ENCODE results near the gene PTPRN2. TPM values are rescaled to one million over a fixed set of nuclear protein-coding genes. Genes with fewer than 3 reads are reported as not detected.

PTPRN2 gene
- total and polyA plus RNA-seq, 2 of the 8 experiments (the other 6 are each of a cell fraction or from before 2014, with no cell fraction given), result 2.6 to 4.5 TPM

DNA sequence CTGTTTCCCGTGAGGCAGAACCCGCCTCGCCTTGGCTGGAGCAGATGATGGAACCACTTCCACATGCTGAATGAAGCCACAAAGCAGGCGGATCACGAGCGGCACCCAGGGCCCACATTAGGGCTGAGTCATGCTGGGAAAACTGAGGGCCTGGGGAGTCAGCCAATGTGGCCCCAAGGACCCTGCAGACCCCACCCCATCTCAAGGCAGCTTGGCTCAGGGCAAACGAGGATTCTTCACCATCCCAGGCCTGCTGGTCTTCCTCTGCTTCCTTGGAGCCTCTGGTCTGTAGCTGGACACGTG, 762.9 kb downstream of the PTPRN2 start:
- POLR2A ChIA-PET (ENCODE audit: partially characterized antibody), result no interaction called here
- no peak for TF ChIP-seq GTF2F1 (IDR thresholded peaks at IDR 0.05; ENCODE audit: borderline replicate concordance, low read depth, low read length)
- no peak for TF ChIP-seq TBP (IDR thresholded peaks at IDR 0.05; ENCODE audit: low read depth, low read length)
- TF ChIP-seq NANOG (IDR thresholded peaks at IDR 0.05; ENCODE audit: insufficient read depth, low read depth, low read length, poor library complexity, severe bottlenecking), result no peak
- TF ChIP-seq CEBPB (IDR thresholded peaks at IDR 0.05; ENCODE audit: low read depth, low read length), result no peak
- TF ChIP-seq EGR1 (IDR thresholded peaks at IDR 0.05; ENCODE audit: borderline replicate concordance, low read depth, low read length), result no peak
- no peak for TF ChIP-seq EZH2 (IDR thresholded peaks at IDR 0.05; ENCODE audit: low read depth, low read length, severe bottlenecking)

More for the DNA sequence above, 762.9 kb downstream of the PTPRN2 start:
- H2BK15ac ChIP-seq (ENCODE audit: low read length), result no peak overlapping the region
- H3K9me3 ChIP-seq (ENCODE audit: insufficient read depth in 2 of 2, low read depth in 1 of 2, low read length in 1 of 2), result 0 out of 4 replicates have a peak, but pooled peaks cover 0 to 2% of the 10 kb centered on the region in 2 experiments
- no peak overlapping the region for H2BK5ac ChIP-seq (ENCODE audit: low read depth, low read length)
- H3K23me2 ChIP-seq (ENCODE audit: low read depth, low read length), result peaks cover 20% of the 10 kb centered on the region; the same call in 1 of the 2 replicates
- no peak overlapping the region for H3K27ac ChIP-seq (ENCODE audit: low read depth, low read length)
- CTCF ChIA-PET (ENCODE audit: partially characterized antibody), result interaction anchor here (1.0 to 1.4 kb wide), 3 partner anchors 16 to 36 kb away, joined by 3 to 7 read pairs (median 5); no protein-coding TSS in a partner anchor
- no peak overlapping the region for H4K5ac ChIP-seq (ENCODE audit: insufficient read length, low read depth, low read length)
- WGBS, 2 experiments (ENCODE audit: extremely low coverage in 1 of 2, insufficient coverage in 1 of 2, insufficient read length in 1 of 2, insufficient replicate concordance in 2 of 2, low coverage in 1 of 2, low lambda C conversion rate in 2 of 2, missing lambda C conversion rate in 1 of 2), result 94% methylated on average over 5 of the region's 8 CpGs; no CpG with 5 or more reads in 1 of the 2 experiments
- no peak overlapping the region for H3K4ac ChIP-seq (replicated peaks; ENCODE audit: insufficient read length, low read depth, low read length)
- H3K79me2 ChIP-seq (ENCODE audit: control insufficient read depth in 1 of 2, insufficient read depth in 2 of 2, low read length in 2 of 2), result no peaks in the 10 kb centered on the region
- H2BK120ac ChIP-seq (replicated peaks; ENCODE audit: low read depth, low read length), result no peak overlapping the region
- no peak for FAIRE-seq
- no peaks in the 10 kb centered on the region for H3K79me1 ChIP-seq (ENCODE audit: low read depth, low read length)
- H2AFZ ChIP-seq (ENCODE audit: low read length), result no peak overlapping the region
- no peak overlapping the region; the same call in 1 of the 2 replicates for H3K18ac ChIP-seq (ENCODE audit: extremely low read depth, low read length)
- 0 out of 2 replicates have a peak overlapping the region, but pooled peaks have one; percentile 33 for H2AK5ac ChIP-seq (ENCODE audit: low read depth, low read length)
- H2BK12ac ChIP-seq (ENCODE audit: low read depth, low read length), result no peak overlapping the region
- no peak overlapping the region for H2BK20ac ChIP-seq (ENCODE audit: low read length)
- no peak overlapping the region for H3K14ac ChIP-seq (ENCODE audit: insufficient read length)
- no peaks in the 10 kb centered on the region; a peak in 1 of 7 replicates for H3K27me3 ChIP-seq (replicated peaks in 1 of 4; ENCODE audit: control insufficient read depth in 3 of 4, extremely low read depth in 1 of 4, insufficient read depth in 3 of 4, low read length in 3 of 4)
- H4K20me1 ChIP-seq (replicated peaks in 1 of 2; ENCODE audit: control insufficient read depth in 1 of 2, insufficient read depth in 2 of 2, low read length in 2 of 2), result peaks cover 0 to 15% of the 10 kb centered on the region in 2 experiments
- H3K36me3 ChIP-seq (ENCODE audit: control insufficient read depth in 2 of 4, insufficient read depth in 4 of 4, low read length in 3 of 4), result no peaks in the 10 kb centered on the region
- H3K23ac ChIP-seq (ENCODE audit: insufficient read length), result no peak overlapping the region
- no peak overlapping the region for H4K91ac ChIP-seq (replicated peaks; ENCODE audit: insufficient read length, low read length)
- no peak for DNase-seq (ENCODE audit: low read depth in 1 of 2, low spot score in 2 of 2)
- no peak overlapping the region for H3K56ac ChIP-seq (replicated peaks; ENCODE audit: insufficient read length, low read depth, low read length)
- no peak overlapping the region for H3K4me3 ChIP-seq (ENCODE audit: extremely low read depth in 1 of 4, insufficient read depth in 2 of 4, low read depth in 3 of 4, low read length in 4 of 4)
- H3K4me2 ChIP-seq (ENCODE audit: insufficient read depth in 1 of 2, low read depth in 2 of 2, low read length in 2 of 2), result no peak overlapping the region
- no peak overlapping the region for H4K8ac ChIP-seq (ENCODE audit: extremely low read depth, insufficient read depth, low read length)
- no peak overlapping the region for H3K9ac ChIP-seq (replicated peaks in 1 of 4; ENCODE audit: extremely low read depth in 1 of 4, low read depth in 3 of 4, low read length in 3 of 4)
- H3K4me1 ChIP-seq (replicated peaks in 1 of 4; ENCODE audit: control insufficient read depth in 3 of 4, insufficient read depth in 4 of 4, low read length in 3 of 4), result no peaks in the 10 kb centered on the region

Measured in H1 (cell line).